GM18507 (cell line): ENCODE results near the gene IFTAP.
A peak's percentile ranks its signal among the peaks of the same experiment; 100 is the strongest.

Experiments
- DNase-seq: peaks from one replicate; pipeline ENCODE4 v3.0.0; 2011; ENCODE audit warnings: low read depth; ENCODE audit not compliant: insufficient read length; ENCODE audit errors: extremely low spot score
- FAIRE-seq: peaks from 2 replicates; lab custom pipeline; 2011; peaks lifted over from hg19 to GRCh38; lab: Jason Lieb, UNC

Gene IFTAP

GRCh38 chr11:36591433-36591832 is 2.9 kb upstream of the IFTAP start:
- DNase-seq (no peak), FAIRE-seq (no peak)

DNA sequence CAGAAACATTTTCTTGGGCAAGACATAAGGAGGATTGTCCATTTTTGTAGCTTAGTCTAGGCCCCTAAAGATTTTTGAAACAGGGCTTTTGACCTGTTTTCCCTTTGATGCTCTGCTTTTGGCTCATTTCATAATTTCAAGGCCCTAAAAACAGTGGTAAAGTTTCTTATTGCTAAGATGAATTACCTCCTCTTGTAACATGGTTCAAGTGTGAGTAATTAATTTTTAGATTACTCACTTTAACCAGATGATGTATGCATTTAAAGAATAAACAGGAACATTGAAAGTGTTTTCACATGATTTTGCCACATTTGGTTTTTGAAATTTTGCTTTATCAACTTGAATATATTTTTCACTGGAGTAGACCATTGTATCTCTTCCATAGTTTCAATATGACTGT is 2.6 kb downstream of the IFTAP start:
- no peak for FAIRE-seq
- no peak for DNase-seq

GRCh38 chr11:36598051-36598450 is 3.7 kb downstream of the IFTAP start, which contains the start of gene RAG2:
RAG2 (minus strand) TSS chr11:36598236; CDS start chr11:36594168, 4,068 bp downstream.
- FAIRE-seq (no peak), DNase-seq (no peak)

- FAIRE-seq (no peak), DNase-seq (no peak)
Observed at GRCh38 chr11:36600180-36600579, 5.9 kb downstream of the IFTAP start.

GRCh38 chr11:36601155-36601554 is 6.9 kb downstream of the IFTAP start:
- FAIRE-seq (no peak), DNase-seq (no peak)

DNA sequence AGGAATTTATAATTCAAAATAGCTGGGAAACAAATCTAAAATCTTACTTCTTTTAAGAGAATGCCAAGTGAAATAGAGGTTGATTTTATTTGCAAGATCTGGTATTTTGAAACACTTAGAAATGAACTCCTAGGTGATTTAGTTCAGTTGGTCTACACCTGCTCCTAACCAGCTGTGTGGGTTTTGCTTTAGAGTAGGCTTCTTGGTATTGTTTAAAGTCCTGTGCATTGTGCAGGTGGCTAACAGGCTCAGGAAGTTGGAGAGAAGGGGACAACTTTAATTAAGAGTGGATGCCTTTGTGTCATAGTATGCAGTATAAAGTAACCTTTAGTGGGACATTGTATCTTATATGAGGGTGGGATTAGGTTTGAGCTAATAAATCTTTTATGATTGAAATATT is 7.8 kb downstream of the IFTAP start:
- FAIRE-seq = no peak
- DNase-seq = no peak

- FAIRE-seq = no peak
- DNase-seq = no peak
Observed at GRCh38 chr11:36605221-36606216, 11.2 kb downstream of the IFTAP start.

DNA sequence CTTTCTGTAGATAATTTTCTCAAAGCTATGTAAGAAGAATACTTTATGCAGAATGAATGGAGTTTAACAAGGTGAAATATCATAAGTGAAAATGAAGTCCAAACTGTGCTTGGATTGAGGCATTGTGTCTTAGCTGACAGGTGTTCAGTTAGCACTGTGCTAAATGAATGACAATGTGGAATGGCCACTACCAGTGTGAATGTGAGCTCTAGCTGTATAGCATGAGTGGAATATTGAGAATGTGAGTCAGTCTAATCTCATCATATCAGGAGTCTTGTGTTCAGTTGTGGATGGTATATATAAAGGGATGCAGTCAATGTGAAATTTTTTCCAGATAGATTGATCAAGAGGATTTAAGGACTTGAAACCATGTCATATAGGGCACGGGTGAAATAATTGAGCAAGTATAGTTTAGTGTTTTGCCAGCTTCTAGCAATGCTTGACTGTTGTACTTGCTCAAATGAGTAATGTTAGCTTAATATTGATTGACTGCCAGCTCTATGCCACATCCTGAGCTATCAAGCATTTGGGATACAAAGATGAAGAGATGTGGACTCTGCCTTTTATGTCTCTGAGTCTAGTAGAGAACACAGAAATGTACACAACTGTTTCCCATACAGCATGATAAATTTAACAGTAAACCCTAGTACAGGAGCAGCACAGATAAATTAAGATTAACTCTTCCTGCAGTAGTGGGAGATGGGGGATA is 14.3 kb downstream of the IFTAP start:
- FAIRE-seq (no peak), DNase-seq (no peak)

GRCh38 chr11:36609383-36609782 is 15.1 kb downstream of the IFTAP start:
- DNase-seq (no peak), FAIRE-seq (no peak)

- FAIRE-seq (no peak), DNase-seq (no peak)
Observed at GRCh38 chr11:36615826-36616225, 21.5 kb downstream of the IFTAP start.

DNA sequence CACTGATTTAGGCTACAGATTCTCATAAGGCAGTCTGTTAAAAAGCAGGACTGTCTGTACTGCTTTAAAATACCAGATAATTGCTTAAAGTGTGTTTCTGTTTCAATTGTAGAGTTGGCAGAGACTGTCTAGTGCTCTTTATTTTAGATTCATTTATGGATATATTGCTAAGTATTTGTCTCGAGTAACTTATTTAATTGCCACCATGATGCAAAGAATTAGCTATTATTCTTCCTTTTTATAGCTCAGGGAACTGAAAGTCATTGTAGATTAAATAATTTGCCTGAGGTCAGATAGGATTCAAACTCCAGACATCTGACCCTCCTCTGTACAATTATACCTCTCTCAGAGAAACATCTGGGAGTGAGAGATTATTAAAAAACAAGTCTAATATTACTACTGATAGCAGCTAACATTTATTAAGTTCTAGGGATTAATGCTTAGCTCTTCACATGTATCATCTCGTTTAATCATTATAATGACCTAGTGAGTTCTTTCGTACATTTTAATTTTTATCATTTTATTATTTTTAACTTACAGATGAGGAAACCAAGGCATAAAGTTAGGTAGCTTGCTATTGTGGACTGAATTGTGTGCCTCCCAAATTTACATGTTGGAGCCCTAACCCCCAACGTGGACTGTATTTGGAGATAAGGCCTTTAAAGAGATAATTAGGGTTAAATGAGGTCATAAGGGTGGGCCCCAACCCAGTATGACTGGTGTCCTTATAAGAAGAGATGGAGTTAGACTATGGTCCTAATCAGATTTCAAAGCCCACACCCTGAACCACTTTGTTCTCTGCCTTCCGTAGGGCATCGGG is 23.5 kb downstream of the IFTAP start:
- FAIRE-seq = no peak
- no peak for DNase-seq

GRCh38 chr11:36618363-36619047 is 24.2 kb downstream of the IFTAP start:
- DNase-seq (no peak), FAIRE-seq (no peak)

DNA sequence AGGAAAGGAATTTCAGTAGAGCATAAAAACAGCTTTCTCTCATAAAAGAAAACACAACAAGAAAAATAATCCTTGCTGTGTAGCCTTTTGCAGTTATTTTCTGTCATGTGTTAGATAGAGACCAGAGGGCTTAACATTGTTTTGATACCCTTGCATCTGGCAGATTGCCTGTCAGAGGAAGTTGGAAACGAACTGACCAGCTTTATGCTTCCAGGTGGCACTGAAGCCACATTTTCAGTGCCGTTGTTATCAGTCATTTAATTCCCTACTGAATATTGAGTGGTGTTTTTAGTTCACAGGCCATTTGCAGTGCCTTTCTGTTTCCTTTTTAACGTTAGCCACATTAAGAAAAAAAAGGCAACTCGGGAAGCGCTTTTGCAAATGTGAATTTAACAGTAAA is 25.2 kb downstream of the IFTAP start:
- no peak for FAIRE-seq
- no peak for DNase-seq

DNA sequence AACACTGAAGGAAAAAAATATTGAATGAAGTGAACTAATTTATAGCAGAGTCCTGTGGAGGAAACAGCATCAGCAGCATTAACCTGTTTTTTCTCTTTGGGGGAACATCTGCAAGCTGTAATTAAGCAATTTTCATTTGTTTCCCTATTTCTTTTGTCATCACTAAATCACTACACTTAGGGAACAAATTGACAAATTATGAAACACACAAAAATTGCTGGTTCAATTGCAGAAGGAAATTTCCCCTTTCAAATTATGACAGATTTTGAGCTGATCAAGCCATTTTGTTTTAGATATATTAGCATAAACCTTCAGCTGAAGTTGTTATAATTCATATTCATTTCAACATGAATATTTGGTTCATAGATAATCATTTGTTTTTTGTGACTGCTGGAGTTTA is 25.9 kb downstream of the IFTAP start:
- DNase-seq (no peak), FAIRE-seq (no peak)

- DNase-seq (no peak), FAIRE-seq (peak; percentile 35)
Observed at GRCh38 chr11:36622431-36623136, 28.3 kb downstream of the IFTAP start.

GRCh38 chr11:36623494-36623893 is 29.2 kb downstream of the IFTAP start:
- no peak for FAIRE-seq
- DNase-seq = no peak

DNA sequence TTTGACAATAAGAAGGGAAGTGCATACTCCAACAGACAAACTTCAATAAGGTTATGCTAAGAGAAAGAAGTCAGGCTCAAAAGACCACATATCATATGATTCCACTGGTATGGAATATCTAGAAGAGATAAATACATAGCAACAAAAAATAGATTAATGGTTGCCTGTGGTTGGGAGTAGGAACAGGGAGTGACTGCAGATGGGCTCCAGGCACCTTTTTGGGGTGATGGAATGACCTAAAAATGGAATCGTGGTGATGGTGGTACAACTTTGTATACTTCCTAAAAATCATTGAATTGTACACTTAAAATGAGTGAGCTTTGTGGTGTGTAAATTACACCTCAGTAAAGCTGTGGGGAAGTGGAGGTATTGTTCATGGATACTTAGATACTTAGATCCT is 32.7 kb downstream of the IFTAP start:
- DNase-seq (no peak), FAIRE-seq (no peak)

DNA sequence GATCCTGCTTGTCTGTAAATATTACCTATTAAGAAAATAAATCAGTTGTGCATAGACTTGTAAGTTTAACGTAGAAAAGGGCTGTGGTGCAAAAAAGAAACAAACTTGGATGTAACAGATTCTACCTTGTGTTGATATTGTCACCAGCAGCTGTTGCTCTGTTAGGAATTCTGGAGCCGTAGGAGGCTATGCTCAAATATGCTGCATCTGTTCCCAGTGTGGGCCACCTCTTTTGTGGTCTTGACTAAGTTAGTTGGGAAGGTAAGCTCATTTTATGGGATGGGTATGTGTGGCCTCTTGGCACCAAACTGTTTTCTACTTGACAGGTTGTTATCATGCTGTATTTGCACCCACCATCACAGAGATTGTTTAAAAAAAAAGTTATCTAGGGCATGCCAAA is 33.2 kb downstream of the IFTAP start:
- DNase-seq = no peak

GRCh38 chr11:36628141-36628540 is 33.8 kb downstream of the IFTAP start:
- no peak for DNase-seq
- no peak for FAIRE-seq

More for the DNA sequence above, 33.2 kb downstream of the IFTAP start:
- FAIRE-seq = no peak
